ENCODE results near the gene SPATS2L. TPM values are rescaled to one million over a fixed set of nuclear protein-coding genes. Genes with fewer than 3 reads are reported as not detected.

Gene SPATS2L
- polyA plus RNA-seq, 1 of the 3 experiments (the other 2 are of a cell fraction) = 86.8 TPM

GRCh38 chr2:200363279-200363678, 56.8 kb downstream of the SPATS2L start:
- no peaks in the 10 kb centered on the region for H3K9me3 ChIP-seq
- peaks cover 75% of the 10 kb centered on the region for H3K79me2 ChIP-seq (ENCODE audit: insufficient read depth)
- CTCF ChIA-PET = interaction anchor here (0.8 to 2.5 kb wide), 14 partner anchors 9 to 441 kb away, joined by 3 to 9 read pairs (median 4); no protein-coding TSS in a partner anchor
- H2AFZ ChIP-seq (ENCODE audit: low read depth) = no peak overlapping the region
- H3K4me1 ChIP-seq (ENCODE audit: control insufficient read depth in 1 of 2, insufficient read depth in 2 of 2, low read depth in 1 of 2, low read length in 1 of 2) = peaks cover 6 to 21% of the 10 kb centered on the region in 2 experiments; a peak in 2 of 4 replicates
- H3F3A ChIP-seq (replicated peaks; ENCODE audit: insufficient read depth) = no peaks in the 10 kb centered on the region
- DNase-seq = no peak
- no peaks in the 10 kb centered on the region for H3K36me3 ChIP-seq (replicated peaks in 1 of 2; ENCODE audit: control insufficient read depth in 1 of 2, insufficient read depth in 2 of 2, low read length in 1 of 2)
- H3K9ac ChIP-seq = no peak overlapping the region
- no peak overlapping the region for H3K4me2 ChIP-seq
- H3K27me3 ChIP-seq (ENCODE audit: insufficient read depth) = no peaks in the 10 kb centered on the region
- H4K20me1 ChIP-seq (ENCODE audit: insufficient read depth) = no peaks in the 10 kb centered on the region; the same call in 1 of the 2 replicates
- H3K4me3 ChIP-seq (ENCODE audit: low read depth in 2 of 2, low read length in 1 of 2) = no peak overlapping the region
- 68% methylated on average over 2 of the region's 2 CpGs for WGBS (ENCODE audit: low lambda C conversion rate)
- H3K9me2 ChIP-seq = no peaks in the 10 kb centered on the region
- H3K27ac ChIP-seq (ENCODE audit: low read depth in 2 of 2, low read length in 1 of 2) = peak overlapping the region in 1 of 2 experiments; percentile 34; a peak in 1 of 4 replicates
- POLR2A ChIA-PET = no interaction called here
- peak; percentile 23; the same call in 1 of the 2 replicates for TF ChIP-seq TCF12 (IDR thresholded peaks at IDR 0.05)
- TF ChIP-seq TAF1 (IDR thresholded peaks at IDR 0.05; ENCODE audit: borderline replicate concordance, low read depth, low read length) = no peak
- TF ChIP-seq GATA2 (CRISPR knock-in tag; IDR thresholded peaks at IDR 0.05) = peak; percentile 85
- TF ChIP-seq, protein P1, sequence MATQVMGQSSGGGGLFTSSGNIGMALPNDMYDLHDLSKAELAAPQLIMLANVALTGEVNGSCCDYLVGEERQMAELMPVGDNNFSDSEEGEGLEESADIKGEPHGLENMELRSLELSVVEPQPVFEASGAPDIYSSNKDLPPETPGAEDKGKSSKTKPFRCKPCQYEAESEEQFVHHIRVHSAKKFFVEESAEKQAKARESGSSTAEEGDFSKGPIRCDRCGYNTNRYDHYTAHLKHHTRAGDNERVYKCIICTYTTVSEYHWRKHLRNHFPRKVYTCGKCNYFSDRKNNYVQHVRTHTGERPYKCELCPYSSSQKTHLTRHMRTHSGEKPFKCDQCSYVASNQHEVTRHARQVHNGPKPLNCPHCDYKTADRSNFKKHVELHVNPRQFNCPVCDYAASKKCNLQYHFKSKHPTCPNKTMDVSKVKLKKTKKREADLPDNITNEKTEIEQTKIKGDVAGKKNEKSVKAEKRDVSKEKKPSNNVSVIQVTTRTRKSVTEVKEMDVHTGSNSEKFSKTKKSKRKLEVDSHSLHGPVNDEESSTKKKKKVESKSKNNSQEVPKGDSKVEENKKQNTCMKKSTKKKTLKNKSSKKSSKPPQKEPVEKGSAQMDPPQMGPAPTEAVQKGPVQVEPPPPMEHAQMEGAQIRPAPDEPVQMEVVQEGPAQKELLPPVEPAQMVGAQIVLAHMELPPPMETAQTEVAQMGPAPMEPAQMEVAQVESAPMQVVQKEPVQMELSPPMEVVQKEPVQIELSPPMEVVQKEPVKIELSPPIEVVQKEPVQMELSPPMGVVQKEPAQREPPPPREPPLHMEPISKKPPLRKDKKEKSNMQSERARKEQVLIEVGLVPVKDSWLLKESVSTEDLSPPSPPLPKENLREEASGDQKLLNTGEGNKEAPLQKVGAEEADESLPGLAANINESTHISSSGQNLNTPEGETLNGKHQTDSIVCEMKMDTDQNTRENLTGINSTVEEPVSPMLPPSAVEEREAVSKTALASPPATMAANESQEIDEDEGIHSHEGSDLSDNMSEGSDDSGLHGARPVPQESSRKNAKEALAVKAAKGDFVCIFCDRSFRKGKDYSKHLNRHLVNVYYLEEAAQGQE (IDR thresholded peaks at IDR 0.05; ENCODE audit: low read depth, low read length) = no peak
- TF ChIP-seq EP300 (IDR thresholded peaks at IDR 0.05; ENCODE audit: borderline replicate concordance in 1 of 2, low read depth in 1 of 2, low read length in 1 of 2) = peak in 1 of 2 experiments; percentile 90; a peak in 2 of 4 replicates
- no peak for TF ChIP-seq POLR2AphosphoS5 (IDR thresholded peaks at IDR 0.05; ENCODE audit: low read depth, low read length)
- TF ChIP-seq RCOR1 (IDR thresholded peaks at IDR 0.05; ENCODE audit: low read length) = peak; percentile 20; the same call in 1 of the 2 replicates
- TF ChIP-seq RFX5 (IDR thresholded peaks at IDR 0.05; ENCODE audit: low read length) = no peak

DNA sequence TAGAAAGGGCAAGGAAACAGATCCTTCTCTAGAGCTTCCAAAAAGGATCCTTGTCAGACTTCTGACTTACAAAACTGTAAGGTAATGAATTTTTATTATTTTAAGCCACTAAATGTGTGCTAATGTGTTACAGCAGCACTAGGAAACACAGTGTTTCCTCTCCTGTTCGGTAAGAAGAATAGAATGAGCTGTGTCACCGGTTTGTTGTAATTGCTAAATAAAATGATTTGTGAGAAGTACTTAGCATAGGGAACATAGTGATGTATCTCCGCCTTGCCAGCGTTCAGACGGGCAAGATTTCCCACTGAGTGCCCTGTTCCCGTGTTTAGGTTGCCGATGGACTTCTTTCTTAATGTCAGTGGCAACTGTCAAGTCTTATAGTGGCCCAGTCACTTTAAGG, 57.6 kb downstream of the SPATS2L start:
- no peak overlapping the region for H2AFZ ChIP-seq (ENCODE audit: low read depth)
- H3K9ac ChIP-seq = no peak overlapping the region
- ChIA-PET POLR2A (no interaction called here), CTCF (interaction anchor here (0.8 to 2.5 kb wide), 12 partner anchors 8 to 442 kb away, joined by 3 to 9 read pairs (median 3); no protein-coding TSS in a partner anchor)
- no peaks in the 10 kb centered on the region for H3K36me3 ChIP-seq (replicated peaks in 1 of 2; ENCODE audit: control insufficient read depth in 1 of 2, insufficient read depth in 2 of 2, low read length in 1 of 2)
- no peaks in the 10 kb centered on the region for H3F3A ChIP-seq (replicated peaks; ENCODE audit: insufficient read depth)
- H4K20me1 ChIP-seq (ENCODE audit: insufficient read depth) = no peaks in the 10 kb centered on the region; the same call in 1 of the 2 replicates
- H3K4me1 ChIP-seq (ENCODE audit: control insufficient read depth in 1 of 2, insufficient read depth in 2 of 2, low read depth in 1 of 2, low read length in 1 of 2) = peaks cover 6 to 21% of the 10 kb centered on the region in 2 experiments; a peak in 2 of 4 replicates
- H3K27ac ChIP-seq (ENCODE audit: low read depth in 2 of 2, low read length in 1 of 2) = no peak overlapping the region
- H3K4me2 ChIP-seq = no peak overlapping the region
- H3K9me3 ChIP-seq = no peaks in the 10 kb centered on the region
- DNase-seq = no peak
- H3K9me2 ChIP-seq = no peaks in the 10 kb centered on the region
- WGBS (ENCODE audit: low lambda C conversion rate) = 91% methylated on average over 7 of the region's 7 CpGs
- no peaks in the 10 kb centered on the region for H3K27me3 ChIP-seq (ENCODE audit: insufficient read depth)
- peaks cover 72% of the 10 kb centered on the region for H3K79me2 ChIP-seq (ENCODE audit: insufficient read depth)
- no peak overlapping the region for H3K4me3 ChIP-seq (ENCODE audit: low read depth in 2 of 2, low read length in 1 of 2)
- TF ChIP-seq TAF1 (IDR thresholded peaks at IDR 0.05; ENCODE audit: borderline replicate concordance, low read depth, low read length) = no peak
- no peak for TF ChIP-seq FOXJ3 (CRISPR knock-in tag; IDR thresholded peaks at IDR 0.05)
- TF ChIP-seq, protein P2, sequence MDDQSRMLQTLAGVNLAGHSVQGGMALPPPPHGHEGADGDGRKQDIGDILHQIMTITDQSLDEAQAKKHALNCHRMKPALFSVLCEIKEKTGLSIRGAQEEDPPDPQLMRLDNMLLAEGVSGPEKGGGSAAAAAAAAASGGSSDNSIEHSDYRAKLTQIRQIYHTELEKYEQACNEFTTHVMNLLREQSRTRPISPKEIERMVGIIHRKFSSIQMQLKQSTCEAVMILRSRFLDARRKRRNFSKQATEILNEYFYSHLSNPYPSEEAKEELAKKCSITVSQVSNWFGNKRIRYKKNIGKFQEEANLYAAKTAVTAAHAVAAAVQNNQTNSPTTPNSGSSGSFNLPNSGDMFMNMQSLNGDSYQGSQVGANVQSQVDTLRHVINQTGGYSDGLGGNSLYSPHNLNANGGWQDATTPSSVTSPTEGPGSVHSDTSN (IDR thresholded peaks at IDR 0.05) = no peak
- TF ChIP-seq, protein P3, sequence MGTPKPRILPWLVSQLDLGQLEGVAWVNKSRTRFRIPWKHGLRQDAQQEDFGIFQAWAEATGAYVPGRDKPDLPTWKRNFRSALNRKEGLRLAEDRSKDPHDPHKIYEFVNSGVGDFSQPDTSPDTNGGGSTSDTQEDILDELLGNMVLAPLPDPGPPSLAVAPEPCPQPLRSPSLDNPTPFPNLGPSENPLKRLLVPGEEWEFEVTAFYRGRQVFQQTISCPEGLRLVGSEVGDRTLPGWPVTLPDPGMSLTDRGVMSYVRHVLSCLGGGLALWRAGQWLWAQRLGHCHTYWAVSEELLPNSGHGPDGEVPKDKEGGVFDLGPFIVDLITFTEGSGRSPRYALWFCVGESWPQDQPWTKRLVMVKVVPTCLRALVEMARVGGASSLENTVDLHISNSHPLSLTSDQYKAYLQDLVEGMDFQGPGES (IDR thresholded peaks at IDR 0.05; ENCODE audit: low read depth, low read length) = no peak
- TF ChIP-seq GABPA (IDR thresholded peaks at IDR 0.05; ENCODE audit: low read depth) = no peak
- no peak for TF ChIP-seq TEAD4 (IDR thresholded peaks at IDR 0.05; ENCODE audit: borderline replicate concordance, insufficient read depth)
- TF ChIP-seq, protein P1 (IDR thresholded peaks at IDR 0.05; ENCODE audit: low read depth, low read length) = no peak
- no peak for TF ChIP-seq FOXM1 (IDR thresholded peaks at IDR 0.05; ENCODE audit: low read depth)
- no peak for TF ChIP-seq POLR2AphosphoS5 (IDR thresholded peaks at IDR 0.05; ENCODE audit: low read depth, low read length)
- no peak for TF ChIP-seq GATA2 (CRISPR knock-in tag; IDR thresholded peaks at IDR 0.05)
